ENCODE results near the gene ZNF846.
"Not testable (repeated sequence)": the region's sequence is repeated elsewhere in the genome, so short reads cannot be mapped to it uniquely, and the experiment has no call there.

ZNF846 gene

GRCh38 chr19:9789066-9789465 lies 20.5 kb upstream of the ZNF846 start:
- no peak for DNase-seq (ENCODE audit: low read depth)
- no peak overlapping the region for H3K4me3 ChIP-seq (ENCODE audit: low read depth, low read length)
- TF ChIP-seq CTCF (IDR thresholded peaks at IDR 0.05; ENCODE audit: control insufficient read depth, extremely low read depth, insufficient read depth): no peak

- DNase-seq (ENCODE audit: low read depth); H3K4me3 ChIP-seq (ENCODE audit: low read depth, low read length): not testable (repeated sequence)
Measured at GRCh38 chr19:9788604-9789003, 20.1 kb upstream of the ZNF846 start.

GRCh38 chr19:9786819-9787218 lies 18.3 kb upstream of the ZNF846 start:
- no peak for DNase-seq (ENCODE audit: low read depth)
- no peak for TF ChIP-seq CTCF (IDR thresholded peaks at IDR 0.05; ENCODE audit: control insufficient read depth, extremely low read depth, insufficient read depth)

GRCh38 chr19:9786342-9786741 lies 17.8 kb upstream of the ZNF846 start:
- TF ChIP-seq CTCF (IDR thresholded peaks at IDR 0.05; ENCODE audit: control insufficient read depth, extremely low read depth, insufficient read depth): no peak
- DNase-seq (ENCODE audit: low read depth): no peak

More at GRCh38 chr19:9786819-9787218, 18.3 kb upstream of the ZNF846 start:
- H3K4me3 ChIP-seq (ENCODE audit: low read depth, low read length): no peak overlapping the region

GRCh38 chr19:9785367-9786331 lies 17.1 kb upstream of the ZNF846 start:
- H3K4me3 ChIP-seq (ENCODE audit: low read depth, low read length): peak overlapping the region; percentile 56
- DNase-seq (ENCODE audit: low read depth): peak; percentile 91
- TF ChIP-seq CTCF (IDR thresholded peaks at IDR 0.05; ENCODE audit: control insufficient read depth, extremely low read depth, insufficient read depth): no peak

More at GRCh38 chr19:9786342-9786741, 17.8 kb upstream of the ZNF846 start:
- peak overlapping the region; percentile 56 for H3K4me3 ChIP-seq (ENCODE audit: low read depth, low read length)

- DNase-seq (ENCODE audit: low read depth); H3K4me3 ChIP-seq (ENCODE audit: low read depth, low read length): not testable (repeated sequence)
Measured at GRCh38 chr19:9784163-9784496, 15.6 kb upstream of the ZNF846 start.

GRCh38 chr19:9782338-9782737 lies 13.8 kb upstream of the ZNF846 start:
- no peak for TF ChIP-seq CTCF (IDR thresholded peaks at IDR 0.05; ENCODE audit: control insufficient read depth, extremely low read depth, insufficient read depth)
- no peak overlapping the region for H3K4me3 ChIP-seq (ENCODE audit: low read depth, low read length)
- DNase-seq (ENCODE audit: low read depth): no peak

Data from LNCaP clone FGC (cell line).